GM12865 (cell line): Measurements from ENCODE around the gene S100A4.

Source experiments
- DNase-seq: peaks from one replicate; pipeline ENCODE4 v3.0.0; 2010; ENCODE audit warnings: low read depth
- H3K4me3 ChIP-seq: 2 replicates; pipeline ENCODE4 v1.5.1; 2011; ENCODE audit warnings: mild to moderate bottlenecking, low read depth, low read length, control low read depth
- CTCF ChIP-seq: IDR thresholded peaks from 2 replicates; pipeline ENCODE4 v1.5.1; 2011; ENCODE audit warnings: low read length, control low read depth, low read depth, inconsistent platforms; ENCODE audit not compliant: insufficient read depth; ENCODE audit errors: missing control alignments

The S100A4 gene

GRCh38 chr1:153536012-153536670, 9.5 kb downstream of the S100A4 start:
- peak; percentile 37 for DNase-seq
- TF ChIP-seq CTCF: no peak
- H3K4me3 ChIP-seq: peak overlapping the region; percentile 51

GRCh38 chr1:153535242-153536011, 10.2 kb downstream of the S100A4 start, which contains the start of gene S100A6:
TSS of gene S100A6 (minus strand) at chr1:153535991. CDS start at chr1:153535339, 652 bp downstream.
- DNase-seq: no peak
- no peak for TF ChIP-seq CTCF
- H3K4me3 ChIP-seq: peak within 1 kb of the TSS; percentile 51

DNA sequence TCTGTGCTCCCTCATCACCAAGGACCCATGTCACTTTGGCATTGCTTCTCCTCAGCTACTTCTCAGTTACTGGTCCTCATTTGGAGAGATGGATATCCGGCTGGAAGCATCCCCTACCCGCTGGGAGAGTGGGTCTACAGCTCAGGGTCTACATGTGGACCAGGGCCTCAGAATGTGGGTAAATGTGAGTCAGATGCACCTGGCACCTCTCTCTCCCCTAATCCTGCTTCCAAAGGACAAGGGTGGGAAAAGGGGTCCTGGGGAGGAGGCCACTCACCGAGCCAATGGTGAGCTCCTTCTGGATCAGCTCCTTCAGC, 10.7 kb downstream of the S100A4 start:
- DNase-seq: no peak
- no peak overlapping the region for H3K4me3 ChIP-seq
- TF ChIP-seq CTCF: no peak

DNA sequence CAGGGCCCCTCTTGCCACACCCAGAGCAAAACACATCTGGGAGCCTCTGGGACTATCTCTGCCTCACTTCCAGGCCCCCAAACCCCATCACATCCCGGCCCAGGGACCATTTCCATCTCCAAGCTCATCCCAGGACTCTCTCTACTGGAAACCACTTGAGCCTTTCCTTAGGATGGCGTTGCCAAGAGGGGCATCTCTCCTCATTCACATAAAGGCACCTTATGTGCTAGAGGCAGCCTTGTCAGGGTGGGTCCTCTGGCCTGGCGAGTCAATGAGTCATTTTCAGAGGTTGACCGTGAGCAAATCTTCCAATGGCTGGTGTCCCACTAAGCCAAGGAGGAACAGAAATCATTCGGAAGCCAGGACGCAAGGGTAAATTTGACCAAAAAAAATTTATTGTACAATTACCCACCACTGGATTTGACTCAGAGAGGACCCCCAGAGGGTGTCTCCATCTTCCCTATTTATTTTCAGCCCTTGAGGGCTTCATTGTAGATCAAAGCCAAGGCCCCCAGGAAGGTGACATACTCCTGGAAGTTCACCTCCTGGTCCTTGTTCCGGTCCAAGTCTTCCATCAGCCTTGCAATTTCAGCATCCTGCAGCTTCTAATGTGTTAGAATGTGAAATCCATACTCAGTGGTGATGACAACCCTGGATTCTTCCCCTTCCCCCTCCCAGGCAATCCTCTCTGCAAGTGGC, 11.2 kb downstream of the S100A4 start:
- no peak overlapping the region for H3K4me3 ChIP-seq
- DNase-seq: no peak
- TF ChIP-seq CTCF: no peak

GRCh38 chr1:153533689-153534201, 11.9 kb downstream of the S100A4 start:
- H3K4me3 ChIP-seq: no peak overlapping the region
- DNase-seq: no peak
- TF ChIP-seq CTCF: no peak

DNA sequence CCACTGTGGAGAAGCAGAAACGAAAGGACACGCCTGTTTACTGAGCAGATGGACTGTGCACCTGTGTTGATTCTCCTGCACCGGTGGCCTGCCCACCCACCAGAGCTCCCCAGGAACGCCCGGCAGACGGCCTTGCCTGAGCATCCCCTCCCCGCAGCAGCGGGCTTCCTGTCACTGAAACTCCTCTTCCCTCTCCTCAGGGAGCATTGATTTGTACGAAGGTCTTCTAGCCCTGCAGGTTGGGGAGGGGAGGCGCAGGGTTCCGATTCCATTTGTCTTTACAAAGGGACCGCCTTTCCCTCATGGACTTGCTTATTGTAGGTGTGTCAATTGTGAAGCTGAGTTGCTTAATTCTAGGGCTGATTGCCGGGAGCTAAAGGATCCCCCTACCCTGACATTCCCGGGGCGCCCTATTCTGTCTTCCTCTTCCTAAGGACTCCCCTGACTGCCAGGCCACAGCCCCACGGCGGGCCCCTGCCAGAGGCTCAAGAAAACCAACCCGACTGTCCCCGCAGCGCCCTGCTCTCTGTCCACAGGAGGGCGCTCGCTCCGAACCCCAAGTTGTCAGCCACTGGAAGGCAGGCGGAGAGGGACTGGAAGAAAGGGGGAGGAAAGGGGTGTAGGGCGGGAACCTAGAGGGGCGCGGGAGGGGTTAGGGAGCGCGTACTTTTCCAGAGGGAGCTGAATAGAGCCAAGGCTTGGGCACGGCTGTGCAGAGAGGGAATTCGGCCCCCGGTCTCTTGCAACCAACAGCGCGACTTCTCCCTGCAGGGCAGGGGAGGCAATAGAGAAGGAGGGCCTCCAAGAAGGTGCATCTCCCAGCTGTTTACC, 12.6 kb downstream of the S100A4 start:
- no peak overlapping the region for H3K4me3 ChIP-seq
- TF ChIP-seq CTCF: peak; percentile 64
- DNase-seq: peak; percentile 56
